ENCODE measurements around the gene CCDC88B. TPM values are rescaled to one million over a fixed set of nuclear protein-coding genes. Genes with fewer than 3 reads are reported as not detected.
A peak's percentile ranks its signal among the peaks of the same experiment; 100 is the strongest.

Gene CCDC88B
- total and polyA plus RNA-seq, 9 of the 15 experiments (the other 6 are each of a cell fraction or from before 2014, with no cell fraction given) = 0.13 to 18.1 (median 7.9) TPM

DNA sequence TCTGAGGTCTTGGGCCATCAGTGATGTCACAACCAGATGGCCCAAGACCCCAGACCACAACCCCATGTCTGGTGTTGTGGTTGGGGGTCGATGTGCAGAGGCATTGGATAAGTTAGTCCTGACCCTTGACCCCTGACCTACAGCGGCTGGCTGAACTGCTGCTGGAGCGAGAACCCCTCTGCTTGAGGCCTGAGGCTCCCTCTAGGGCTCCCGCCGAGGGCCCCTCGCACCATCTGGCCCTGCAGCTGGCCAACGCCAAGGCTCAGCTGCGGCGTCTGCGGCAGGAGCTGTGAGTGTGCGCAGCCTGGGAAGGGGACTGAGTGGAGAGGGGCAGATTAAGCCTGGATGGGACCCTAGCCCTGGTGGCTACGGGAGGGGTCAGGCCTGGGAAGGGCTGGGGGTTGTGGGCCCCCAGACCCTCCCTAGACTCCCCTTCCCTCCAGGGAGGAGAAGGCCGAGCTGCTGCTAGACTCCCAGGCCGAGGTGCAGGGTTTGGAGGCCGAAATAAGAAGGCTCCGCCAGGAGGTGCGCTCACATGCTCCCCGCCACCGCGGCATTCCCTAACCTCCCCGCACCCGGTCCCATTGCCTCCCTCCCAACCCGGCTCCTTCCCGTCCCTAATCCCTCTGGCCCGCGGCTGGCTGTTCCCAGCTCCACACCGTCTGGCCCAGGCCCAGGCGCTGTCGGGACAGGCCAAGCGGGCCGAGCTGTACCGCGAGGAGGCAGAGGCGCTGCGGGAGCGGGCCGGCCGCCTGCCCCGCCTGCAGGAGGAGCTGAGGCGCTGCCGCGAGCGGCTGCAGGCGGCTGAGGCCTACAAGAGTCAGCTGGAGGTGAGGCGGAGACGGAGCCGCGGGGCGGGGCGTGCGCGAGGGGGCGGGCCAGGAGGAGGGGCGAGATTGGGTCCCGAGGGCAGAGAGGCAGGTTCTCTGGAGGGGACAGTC lies 2.1 kb downstream of the CCDC88B start (continued):
- TF ChIP-seq, protein P1, sequence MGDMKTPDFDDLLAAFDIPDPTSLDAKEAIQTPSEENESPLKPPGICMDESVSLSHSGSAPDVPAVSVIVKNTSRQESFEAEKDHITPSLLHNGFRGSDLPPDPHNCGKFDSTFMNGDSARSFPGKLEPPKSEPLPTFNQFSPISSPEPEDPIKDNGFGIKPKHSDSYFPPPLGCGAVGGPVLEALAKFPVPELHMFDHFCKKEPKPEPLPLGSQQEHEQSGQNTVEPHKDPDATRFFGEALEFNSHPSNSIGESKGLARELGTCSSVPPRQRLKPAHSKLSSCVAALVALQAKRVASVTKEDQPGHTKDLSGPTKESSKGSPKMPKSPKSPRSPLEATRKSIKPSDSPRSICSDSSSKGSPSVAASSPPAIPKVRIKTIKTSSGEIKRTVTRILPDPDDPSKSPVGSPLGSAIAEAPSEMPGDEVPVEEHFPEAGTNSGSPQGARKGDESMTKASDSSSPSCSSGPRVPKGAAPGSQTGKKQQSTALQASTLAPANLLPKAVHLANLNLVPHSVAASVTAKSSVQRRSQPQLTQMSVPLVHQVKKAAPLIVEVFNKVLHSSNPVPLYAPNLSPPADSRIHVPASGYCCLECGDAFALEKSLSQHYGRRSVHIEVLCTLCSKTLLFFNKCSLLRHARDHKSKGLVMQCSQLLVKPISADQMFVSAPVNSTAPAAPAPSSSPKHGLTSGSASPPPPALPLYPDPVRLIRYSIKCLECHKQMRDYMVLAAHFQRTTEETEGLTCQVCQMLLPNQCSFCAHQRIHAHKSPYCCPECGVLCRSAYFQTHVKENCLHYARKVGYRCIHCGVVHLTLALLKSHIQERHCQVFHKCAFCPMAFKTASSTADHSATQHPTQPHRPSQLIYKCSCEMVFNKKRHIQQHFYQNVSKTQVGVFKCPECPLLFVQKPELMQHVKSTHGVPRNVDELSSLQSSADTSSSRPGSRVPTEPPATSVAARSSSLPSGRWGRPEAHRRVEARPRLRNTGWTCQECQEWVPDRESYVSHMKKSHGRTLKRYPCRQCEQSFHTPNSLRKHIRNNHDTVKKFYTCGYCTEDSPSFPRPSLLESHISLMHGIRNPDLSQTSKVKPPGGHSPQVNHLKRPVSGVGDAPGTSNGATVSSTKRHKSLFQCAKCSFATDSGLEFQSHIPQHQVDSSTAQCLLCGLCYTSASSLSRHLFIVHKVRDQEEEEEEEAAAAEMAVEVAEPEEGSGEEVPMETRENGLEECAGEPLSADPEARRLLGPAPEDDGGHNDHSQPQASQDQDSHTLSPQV (IDR thresholded peaks at IDR 0.05) = peak; percentile 88; the same call in 1 of the 2 replicates
- TF ChIP-seq, protein P2, sequence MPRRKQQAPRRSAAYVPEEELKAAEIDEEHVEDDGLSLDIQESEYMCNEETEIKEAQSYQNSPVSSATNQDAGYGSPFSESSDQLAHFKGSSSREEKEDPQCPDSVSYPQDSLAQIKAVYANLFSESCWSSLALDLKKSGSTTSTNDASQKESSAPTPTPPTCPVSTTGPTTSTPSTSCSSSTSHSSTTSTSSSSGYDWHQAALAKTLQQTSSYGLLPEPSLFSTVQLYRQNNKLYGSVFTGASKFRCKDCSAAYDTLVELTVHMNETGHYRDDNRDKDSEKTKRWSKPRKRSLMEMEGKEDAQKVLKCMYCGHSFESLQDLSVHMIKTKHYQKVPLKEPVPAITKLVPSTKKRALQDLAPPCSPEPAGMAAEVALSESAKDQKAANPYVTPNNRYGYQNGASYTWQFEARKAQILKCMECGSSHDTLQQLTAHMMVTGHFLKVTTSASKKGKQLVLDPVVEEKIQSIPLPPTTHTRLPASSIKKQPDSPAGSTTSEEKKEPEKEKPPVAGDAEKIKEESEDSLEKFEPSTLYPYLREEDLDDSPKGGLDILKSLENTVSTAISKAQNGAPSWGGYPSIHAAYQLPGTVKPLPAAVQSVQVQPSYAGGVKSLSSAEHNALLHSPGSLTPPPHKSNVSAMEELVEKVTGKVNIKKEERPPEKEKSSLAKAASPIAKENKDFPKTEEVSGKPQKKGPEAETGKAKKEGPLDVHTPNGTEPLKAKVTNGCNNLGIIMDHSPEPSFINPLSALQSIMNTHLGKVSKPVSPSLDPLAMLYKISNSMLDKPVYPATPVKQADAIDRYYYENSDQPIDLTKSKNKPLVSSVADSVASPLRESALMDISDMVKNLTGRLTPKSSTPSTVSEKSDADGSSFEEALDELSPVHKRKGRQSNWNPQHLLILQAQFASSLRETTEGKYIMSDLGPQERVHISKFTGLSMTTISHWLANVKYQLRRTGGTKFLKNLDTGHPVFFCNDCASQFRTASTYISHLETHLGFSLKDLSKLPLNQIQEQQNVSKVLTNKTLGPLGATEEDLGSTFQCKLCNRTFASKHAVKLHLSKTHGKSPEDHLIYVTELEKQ (CRISPR knock-in tag; IDR thresholded peaks at IDR 0.05) = no peak
- no peak for TF ChIP-seq HDAC3 (IDR thresholded peaks at IDR 0.05; ENCODE audit: borderline replicate concordance, partially characterized antibody)
- TF ChIP-seq ZNF124 (CRISPR knock-in tag; IDR thresholded peaks at IDR 0.05) = no peak
- TF ChIP-seq EGR1 (conservative IDR thresholded peaks at IDR 0.05) = peak; percentile 37; the same call in 1 of the 2 replicates
- no peak for TF ChIP-seq SMARCB1 (IDR thresholded peaks at IDR 0.05; ENCODE audit: insufficient read length, low read depth)
- TF ChIP-seq SMARCE1 (IDR thresholded peaks at IDR 0.05) = no peak
- TF ChIP-seq MECOM (CRISPR knock-in tag; IDR thresholded peaks at IDR 0.05) = no peak
- no peak for TF ChIP-seq MTA2 (IDR thresholded peaks at IDR 0.05; ENCODE audit: low read depth)
- TF ChIP-seq SIRT6 (IDR thresholded peaks at IDR 0.05; ENCODE audit: low read depth, low read length) = no peak
- no peak for TF ChIP-seq GATA2 (CRISPR knock-in tag; IDR thresholded peaks at IDR 0.05)
- no peak for TF ChIP-seq ETS2 (tag; IDR thresholded peaks at IDR 0.05; ENCODE audit: borderline replicate concordance, poor library complexity, severe bottlenecking)
- TF ChIP-seq NEUROD1 (IDR thresholded peaks at IDR 0.05; ENCODE audit: borderline replicate concordance, low read depth, low read length, partially characterized antibody) = no peak
- peak; percentile 52; the same call in 1 of the 2 replicates for TF ChIP-seq JUND (IDR thresholded peaks at IDR 0.05; ENCODE audit: borderline replicate concordance, low read depth, low read length)
- no peak; the same call in 2 of the 3 replicates for TF ChIP-seq JUND (tag; IDR thresholded peaks at IDR 0.05; ENCODE audit: borderline replicate concordance, low read depth, low read length)
- TF ChIP-seq, protein P3, sequence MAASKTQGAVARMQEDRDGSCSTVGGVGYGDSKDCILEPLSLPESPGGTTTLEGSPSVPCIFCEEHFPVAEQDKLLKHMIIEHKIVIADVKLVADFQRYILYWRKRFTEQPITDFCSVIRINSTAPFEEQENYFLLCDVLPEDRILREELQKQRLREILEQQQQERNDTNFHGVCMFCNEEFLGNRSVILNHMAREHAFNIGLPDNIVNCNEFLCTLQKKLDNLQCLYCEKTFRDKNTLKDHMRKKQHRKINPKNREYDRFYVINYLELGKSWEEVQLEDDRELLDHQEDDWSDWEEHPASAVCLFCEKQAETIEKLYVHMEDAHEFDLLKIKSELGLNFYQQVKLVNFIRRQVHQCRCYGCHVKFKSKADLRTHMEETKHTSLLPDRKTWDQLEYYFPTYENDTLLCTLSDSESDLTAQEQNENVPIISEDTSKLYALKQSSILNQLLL (CRISPR knock-in tag; IDR thresholded peaks at IDR 0.05; ENCODE audit: borderline replicate concordance) = no peak
- no peak for TF ChIP-seq SRSF7 (optimal IDR thresholded peaks at IDR 0.05; ENCODE audit: low read depth, low read length)
- TF ChIP-seq ZNF197 (CRISPR knock-in tag; IDR thresholded peaks at IDR 0.05; ENCODE audit: low read depth) = no peak
